Measurements from ENCODE around the gene TSPAN9.

DNA sequence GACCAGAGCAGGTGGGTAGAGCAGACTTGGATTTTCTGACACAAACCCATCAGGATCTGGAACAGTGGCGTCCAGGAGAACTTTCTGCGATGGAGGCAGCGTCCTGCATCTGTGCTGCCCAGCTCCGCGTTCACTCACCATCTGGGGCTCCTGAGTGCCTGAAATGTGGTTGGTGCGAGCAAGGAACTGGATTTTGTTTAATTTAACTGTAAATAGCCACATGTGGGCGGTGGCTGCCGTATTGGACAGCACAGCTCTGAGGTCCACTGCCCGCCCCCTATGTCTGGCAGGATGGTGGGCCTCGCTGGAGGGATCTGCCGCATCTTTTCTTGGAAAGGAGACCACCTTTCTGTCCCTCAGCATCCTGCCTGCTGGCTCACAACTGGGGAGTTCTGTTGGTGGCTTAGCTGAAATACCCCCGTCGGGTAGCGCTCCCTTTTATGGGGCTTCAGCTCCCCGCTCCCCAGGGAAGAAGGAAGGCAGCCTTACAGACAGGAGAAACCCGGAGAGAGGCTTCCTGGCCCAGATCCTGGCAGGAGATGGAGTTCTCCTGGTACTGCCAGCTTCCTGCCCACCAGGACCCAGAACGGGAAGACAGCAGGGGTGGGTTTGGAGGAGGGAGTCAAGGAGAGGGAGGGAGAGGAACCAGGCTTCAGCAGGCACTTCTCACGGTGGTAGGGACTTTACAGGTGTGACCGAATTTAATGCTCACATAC, 228.9 kb downstream of the TSPAN9 start:
- TF ChIP-seq, protein P1, sequence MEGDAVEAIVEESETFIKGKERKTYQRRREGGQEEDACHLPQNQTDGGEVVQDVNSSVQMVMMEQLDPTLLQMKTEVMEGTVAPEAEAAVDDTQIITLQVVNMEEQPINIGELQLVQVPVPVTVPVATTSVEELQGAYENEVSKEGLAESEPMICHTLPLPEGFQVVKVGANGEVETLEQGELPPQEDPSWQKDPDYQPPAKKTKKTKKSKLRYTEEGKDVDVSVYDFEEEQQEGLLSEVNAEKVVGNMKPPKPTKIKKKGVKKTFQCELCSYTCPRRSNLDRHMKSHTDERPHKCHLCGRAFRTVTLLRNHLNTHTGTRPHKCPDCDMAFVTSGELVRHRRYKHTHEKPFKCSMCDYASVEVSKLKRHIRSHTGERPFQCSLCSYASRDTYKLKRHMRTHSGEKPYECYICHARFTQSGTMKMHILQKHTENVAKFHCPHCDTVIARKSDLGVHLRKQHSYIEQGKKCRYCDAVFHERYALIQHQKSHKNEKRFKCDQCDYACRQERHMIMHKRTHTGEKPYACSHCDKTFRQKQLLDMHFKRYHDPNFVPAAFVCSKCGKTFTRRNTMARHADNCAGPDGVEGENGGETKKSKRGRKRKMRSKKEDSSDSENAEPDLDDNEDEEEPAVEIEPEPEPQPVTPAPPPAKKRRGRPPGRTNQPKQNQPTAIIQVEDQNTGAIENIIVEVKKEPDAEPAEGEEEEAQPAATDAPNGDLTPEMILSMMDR (IDR thresholded peaks at IDR 0.05), result no peak
- no peak for TF ChIP-seq POLR2A (IDR thresholded peaks at IDR 0.05)

Data from tibial nerve (tissue), 3 donors.